IgD-negative memory B cell (primary cell): ENCODE data around the gene PAK1. TPM values are rescaled to one million over a fixed set of nuclear protein-coding genes. Genes with fewer than 3 reads are reported as not detected.

Source experiments
- H3K27ac Mint-ChIP-seq, 3 donors: one replicate each; pipeline ENCODE4 v1.8.0; 2020 to 2022; ENCODE audit warnings: mild to moderate bottlenecking in 3 of 3, mixed read lengths in 3 of 3, moderate library complexity in 1 of 3
- H3K27me3 Mint-ChIP-seq: one replicate; pipeline ENCODE4 v1.8.0; 2021; ENCODE audit warnings: mixed read lengths
- H3K36me3 Mint-ChIP-seq: one replicate; pipeline ENCODE4 v1.8.0; 2020; ENCODE audit warnings: mild to moderate bottlenecking, mixed read lengths
- H3K4me1 Mint-ChIP-seq, 3 donors: one replicate each; pipeline ENCODE4 v1.8.0; 2020 to 2022; ENCODE audit warnings: mixed read lengths in 3 of 3, mild to moderate bottlenecking in 1 of 3
- H3K4me3 Mint-ChIP-seq, 4 donors: one replicate each; pipeline ENCODE4 v1.8.0; 2020 to 2022; ENCODE audit warnings: mild to moderate bottlenecking in 4 of 4, mixed read lengths in 4 of 4, moderate library complexity in 3 of 4
- H3K9me3 Mint-ChIP-seq, 3 donors: one replicate each; pipeline ENCODE4 v1.8.0; 2020 to 2021; ENCODE audit warnings: mixed read lengths in 3 of 3, mild to moderate bottlenecking in 1 of 3
- polyA plus RNA-seq: library from polyadenylated mRNA; unstranded; fragments of 300-500 nt; fragmentation: Illumina TruSeq; gene quantifications from one replicate; pipeline ENCODE4 v1.2.3, GENCODE V29; 2021

PAK1 gene
- polyA plus RNA-seq, 1 donor from 2014 or later = 15.0 TPM

- Mint-ChIP-seq H3K27me3 (no peaks in the 10 kb centered on the region), H3K4me1 (peaks cover 24 to 34% (median 28%) of the 10 kb centered on the region in 3 donors), H3K27ac (peak overlapping the region; percentile 34 to 95 (median 34)), H3K9me3 (no peaks in the 10 kb centered on the region), H3K4me3 (peak overlapping the region; percentile 90 to 97 (median 94)), H3K36me3 (no peaks in the 10 kb centered on the region)
Observed at GRCh38 chr11:77411137-77411707, 62.7 kb downstream of the PAK1 start.

DNA sequence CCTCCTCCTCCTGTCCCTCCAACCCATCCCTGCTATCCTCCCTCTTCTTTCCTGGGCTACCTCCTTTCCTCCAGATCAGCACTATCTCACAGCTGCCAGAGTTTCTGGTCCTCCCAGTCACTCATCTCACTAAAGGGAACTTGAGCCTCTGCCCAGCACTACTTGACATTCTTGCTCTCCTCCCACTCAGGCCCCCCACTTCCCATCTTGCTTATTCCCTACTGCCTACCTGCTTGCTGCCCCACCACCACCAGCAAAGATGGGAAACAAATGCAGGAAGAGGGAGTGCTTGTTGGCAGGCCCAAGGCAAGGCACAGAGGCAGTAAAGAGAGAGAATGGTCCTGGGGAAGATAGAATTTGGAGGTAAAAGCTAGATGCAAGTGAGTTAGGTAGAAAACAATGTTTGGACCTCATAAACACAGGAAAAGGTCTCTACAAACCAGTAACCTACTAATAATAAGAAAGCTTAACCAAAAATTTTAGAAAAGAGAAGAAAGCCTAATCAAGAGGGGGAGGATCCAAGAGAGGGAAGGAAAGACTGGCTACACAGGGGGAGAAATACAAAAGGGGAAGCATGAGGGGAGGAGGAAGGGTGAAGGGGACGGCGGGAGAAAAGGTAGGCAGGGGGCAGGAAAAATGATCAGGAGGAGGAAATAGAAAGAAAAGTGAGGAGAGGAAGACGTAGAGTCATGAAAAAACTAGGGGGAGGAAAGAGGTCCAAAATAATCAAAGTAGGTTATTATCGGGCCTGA lies 63.6 kb downstream of the PAK1 start:
- Mint-ChIP-seq H3K27ac (peak overlapping the region in 1 of 3 donors; percentile 67), H3K4me3 (peak overlapping the region in 3 of 4 donors; percentile 36 to 97 (median 90)), H3K27me3 (no peaks in the 10 kb centered on the region), H3K36me3 (no peaks in the 10 kb centered on the region), H3K4me1 (peaks cover 24 to 34% (median 28%) of the 10 kb centered on the region in 3 donors), H3K9me3 (no peaks in the 10 kb centered on the region)

DNA sequence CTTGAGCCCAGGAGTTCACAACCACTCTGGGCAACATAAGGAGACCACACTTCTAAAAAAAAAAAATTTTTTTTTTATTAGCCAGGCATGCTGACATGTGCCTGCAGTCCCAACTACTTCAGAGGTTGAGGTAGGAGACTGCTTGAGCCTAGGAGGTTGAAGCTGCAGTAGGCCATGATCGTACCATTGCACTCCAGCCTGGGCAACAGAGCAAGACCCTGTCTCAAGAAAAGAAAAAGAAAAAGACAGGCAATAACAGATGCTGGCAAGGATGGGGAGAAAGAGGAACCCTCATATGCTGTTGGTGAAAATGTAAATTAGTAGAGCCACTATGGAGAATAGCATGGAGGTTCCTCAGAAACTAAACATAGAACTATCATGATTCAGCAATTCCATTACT lies 64.8 kb downstream of the PAK1 start:
- H3K4me1 Mint-ChIP-seq = peaks cover 24 to 34% (median 28%) of the 10 kb centered on the region in 3 donors
- H3K27me3 Mint-ChIP-seq = no peaks in the 10 kb centered on the region
- no peak overlapping the region for H3K27ac Mint-ChIP-seq
- no peaks in the 10 kb centered on the region for H3K36me3 Mint-ChIP-seq
- H3K9me3 Mint-ChIP-seq = no peaks in the 10 kb centered on the region
- no peak overlapping the region for H3K4me3 Mint-ChIP-seq

DNA sequence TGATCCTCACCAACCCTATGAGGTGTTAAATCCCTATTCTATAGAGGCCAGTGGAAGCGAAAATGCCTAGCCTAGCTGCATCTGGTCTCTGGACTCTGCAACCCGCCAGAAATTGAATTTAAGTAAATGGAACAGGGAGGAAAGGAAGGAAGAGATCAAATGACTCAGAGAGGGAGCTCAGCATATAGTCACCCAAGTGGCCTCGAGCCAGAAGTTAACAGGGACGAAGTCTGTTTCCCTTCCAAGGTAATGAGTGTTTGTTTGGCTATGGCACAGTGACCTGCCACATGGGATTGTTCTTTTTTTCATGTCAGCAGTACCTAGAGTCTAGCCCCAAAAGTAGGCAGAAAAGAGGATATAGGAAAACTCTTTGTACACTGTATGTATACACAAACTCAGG lies 66.3 kb downstream of the PAK1 start:
- H3K9me3 Mint-ChIP-seq = no peaks in the 10 kb centered on the region
- peaks cover 32 to 39% (median 39%) of the 10 kb centered on the region in 3 donors for H3K4me1 Mint-ChIP-seq
- H3K27me3 Mint-ChIP-seq = no peaks in the 10 kb centered on the region
- no peak overlapping the region for H3K4me3 Mint-ChIP-seq
- peaks cover 2% of the 10 kb centered on the region for H3K36me3 Mint-ChIP-seq
- no peak overlapping the region for H3K27ac Mint-ChIP-seq

DNA sequence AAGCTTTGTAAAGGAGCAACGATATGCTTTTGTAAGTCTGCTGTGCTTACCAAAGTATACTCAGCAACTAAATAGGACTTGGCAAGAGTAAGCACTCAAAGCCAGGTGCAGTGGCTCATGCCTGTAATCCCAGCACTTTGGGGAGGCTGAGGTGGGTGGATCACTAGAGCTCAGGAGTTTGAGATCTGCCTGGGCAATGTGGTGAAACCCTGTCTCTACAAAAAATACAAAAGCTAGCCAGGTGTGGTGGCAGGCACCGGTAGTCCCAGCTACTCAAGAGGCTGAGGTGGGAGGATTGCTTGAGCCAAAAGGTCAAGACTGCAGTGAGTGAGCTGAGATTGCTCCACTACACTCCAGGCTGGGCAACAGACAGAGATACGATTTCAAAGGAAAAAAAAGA lies 67.5 kb downstream of the PAK1 start:
- no peaks in the 10 kb centered on the region for H3K27me3 Mint-ChIP-seq
- peaks cover 2% of the 10 kb centered on the region for H3K36me3 Mint-ChIP-seq
- H3K27ac Mint-ChIP-seq = no peak overlapping the region
- H3K4me3 Mint-ChIP-seq = no peak overlapping the region
- H3K9me3 Mint-ChIP-seq = no peaks in the 10 kb centered on the region
- peaks cover 34 to 38% (median 36%) of the 10 kb centered on the region in 3 donors for H3K4me1 Mint-ChIP-seq

GRCh38 chr11:77403211-77403610 lies 70.7 kb downstream of the PAK1 start:
- Mint-ChIP-seq H3K27me3 (no peaks in the 10 kb centered on the region), H3K9me3 (no peaks in the 10 kb centered on the region), H3K36me3 (peaks cover 5% of the 10 kb centered on the region), H3K27ac (peak overlapping the region in 1 of 3 donors; percentile 9), H3K4me3 (no peak overlapping the region), H3K4me1 (peaks cover 18 to 25% (median 23%) of the 10 kb centered on the region in 3 donors)

DNA sequence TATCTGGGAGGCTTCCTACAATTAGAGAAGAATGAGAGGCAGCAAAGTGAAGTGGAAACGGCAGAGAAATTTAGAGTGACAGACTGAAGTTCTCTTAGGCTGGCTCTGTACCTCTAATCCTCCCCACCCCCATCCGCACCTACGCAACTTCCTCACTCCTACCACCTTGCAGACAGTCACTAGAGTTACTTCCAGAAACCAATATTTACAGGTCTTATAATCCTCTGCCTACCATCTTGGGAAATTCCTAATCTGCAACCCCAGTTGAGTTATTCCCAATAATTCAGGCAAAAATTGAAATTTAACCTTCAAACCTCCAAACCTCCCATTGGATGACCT lies 71.7 kb downstream of the PAK1 start:
- no peaks in the 10 kb centered on the region for H3K27me3 Mint-ChIP-seq
- H3K4me1 Mint-ChIP-seq = peaks cover 15 to 19% (median 17%) of the 10 kb centered on the region in 3 donors
- H3K4me3 Mint-ChIP-seq = no peak overlapping the region
- peaks cover 7% of the 10 kb centered on the region for H3K36me3 Mint-ChIP-seq
- no peak overlapping the region for H3K27ac Mint-ChIP-seq
- no peaks in the 10 kb centered on the region for H3K9me3 Mint-ChIP-seq

DNA sequence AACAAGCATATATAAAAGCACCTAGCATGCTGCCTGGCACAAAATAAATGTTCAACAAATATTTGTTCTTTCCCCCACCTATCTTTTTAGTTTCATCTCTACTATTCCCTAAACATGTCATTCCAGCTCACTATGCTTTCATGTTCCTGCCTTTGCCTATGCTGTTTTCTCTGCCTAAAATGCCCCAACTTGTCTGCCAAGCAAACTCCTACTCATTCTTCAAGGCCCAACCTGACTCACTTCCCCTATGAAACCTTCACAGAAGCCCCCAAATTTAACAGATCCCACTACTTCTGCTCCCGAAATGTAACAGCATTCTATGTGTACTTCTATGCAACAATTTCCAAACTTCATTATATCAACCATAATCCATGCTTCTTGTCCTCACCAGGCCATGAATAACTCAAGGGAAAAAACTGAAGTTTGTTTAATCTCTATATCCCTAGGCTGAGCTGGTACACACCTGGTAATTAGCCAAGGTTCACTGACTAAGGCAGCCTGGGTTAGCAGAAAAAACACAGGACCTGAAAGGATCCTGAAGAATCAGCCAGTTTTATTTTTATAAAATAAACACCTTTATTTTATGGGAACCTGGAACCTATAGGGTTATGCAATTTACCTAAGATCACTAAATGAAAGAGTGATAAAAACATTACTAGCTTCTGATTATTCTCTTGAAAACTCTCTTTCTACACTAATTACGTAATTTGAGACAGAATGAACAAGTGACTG lies 72.2 kb downstream of the PAK1 start:
- H3K27me3 Mint-ChIP-seq = no peaks in the 10 kb centered on the region
- H3K9me3 Mint-ChIP-seq = no peaks in the 10 kb centered on the region
- no peak overlapping the region for H3K27ac Mint-ChIP-seq
- H3K36me3 Mint-ChIP-seq = peaks cover 7% of the 10 kb centered on the region
- H3K4me3 Mint-ChIP-seq = no peak overlapping the region
- H3K4me1 Mint-ChIP-seq = peaks cover 14 to 19% (median 17%) of the 10 kb centered on the region in 3 donors

DNA sequence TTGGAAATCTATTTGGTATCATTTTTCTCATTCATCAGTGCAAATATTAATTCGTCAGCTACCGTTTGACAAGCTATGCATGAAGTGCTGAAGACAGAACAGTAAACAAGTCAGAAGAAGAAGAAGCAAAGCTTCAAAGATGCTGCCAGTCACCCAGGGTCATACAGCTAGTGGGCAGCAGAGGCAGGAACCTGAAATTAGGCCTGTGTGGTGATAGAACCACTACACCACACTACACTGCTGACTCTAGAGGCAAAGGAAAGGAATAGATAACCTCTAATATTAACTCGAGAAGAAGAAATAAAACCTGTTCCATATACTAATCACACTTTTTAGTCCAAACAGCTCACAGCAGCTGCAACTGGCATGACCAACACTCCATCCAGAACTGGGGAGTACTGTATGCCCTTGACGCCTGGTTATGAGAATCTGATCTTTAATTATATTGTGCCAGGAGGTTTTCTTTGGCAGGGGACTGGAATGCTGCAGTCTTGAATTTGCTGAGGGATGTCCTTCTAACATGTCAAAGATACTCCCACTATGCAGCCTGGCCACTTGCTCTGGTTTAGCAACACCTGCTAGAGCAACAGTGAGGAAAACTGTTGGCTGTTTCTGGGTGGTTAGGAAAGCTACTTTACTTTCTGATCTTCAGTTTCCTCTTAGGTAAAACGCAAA lies 73.0 kb downstream of the PAK1 start:
- peaks cover 13 to 19% (median 17%) of the 10 kb centered on the region in 3 donors for H3K4me1 Mint-ChIP-seq
- no peaks in the 10 kb centered on the region for H3K9me3 Mint-ChIP-seq
- peaks cover 7% of the 10 kb centered on the region for H3K36me3 Mint-ChIP-seq
- no peak overlapping the region for H3K4me3 Mint-ChIP-seq
- no peak overlapping the region for H3K27ac Mint-ChIP-seq
- no peaks in the 10 kb centered on the region for H3K27me3 Mint-ChIP-seq

DNA sequence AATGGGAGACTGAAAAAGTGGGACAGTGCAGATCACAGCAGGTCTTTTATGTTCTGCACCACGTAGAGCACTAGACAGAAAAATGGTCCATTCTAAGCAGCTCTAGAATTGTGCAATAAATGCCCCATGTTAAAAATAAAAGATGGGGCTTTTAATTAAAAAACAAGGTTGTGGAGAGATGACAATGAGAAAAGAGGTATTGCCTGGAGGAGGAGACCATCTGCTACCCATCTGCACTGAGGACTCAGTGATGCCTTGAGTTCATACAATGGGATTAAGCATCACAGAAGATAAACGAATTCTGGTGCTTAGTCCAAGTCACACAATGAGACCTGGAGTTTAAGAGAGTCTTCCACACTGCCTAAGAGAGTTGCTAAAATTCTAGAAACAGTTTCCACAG lies 73.6 kb downstream of the PAK1 start:
- Mint-ChIP-seq H3K4me3 (no peak overlapping the region), H3K36me3 (peaks cover 7% of the 10 kb centered on the region), H3K27me3 (no peaks in the 10 kb centered on the region), H3K9me3 (no peaks in the 10 kb centered on the region), H3K4me1 (peaks cover 13 to 19% (median 17%) of the 10 kb centered on the region in 3 donors), H3K27ac (no peak overlapping the region)

- H3K27me3 Mint-ChIP-seq = no peaks in the 10 kb centered on the region
- H3K4me1 Mint-ChIP-seq = peaks cover 5 to 11% (median 6%) of the 10 kb centered on the region in 3 donors
- no peak overlapping the region for H3K4me3 Mint-ChIP-seq
Observed at GRCh38 chr11:77397631-77398030, 76.3 kb downstream of the PAK1 start.

GRCh38 chr11:77396911-77397310 lies 77.0 kb downstream of the PAK1 start:
- Mint-ChIP-seq H3K4me1 (peaks cover 3 to 7% (median 5%) of the 10 kb centered on the region in 3 donors), H3K4me3 (no peak overlapping the region), H3K9me3 (no peaks in the 10 kb centered on the region), H3K27ac (no peak overlapping the region), H3K27me3 (no peaks in the 10 kb centered on the region), H3K36me3 (peaks cover 5% of the 10 kb centered on the region)

More at GRCh38 chr11:77397631-77398030, 76.3 kb downstream of the PAK1 start:
- Mint-ChIP-seq H3K36me3 (peaks cover 5% of the 10 kb centered on the region), H3K9me3 (no peaks in the 10 kb centered on the region), H3K27ac (no peak overlapping the region)

- no peaks in the 10 kb centered on the region for H3K9me3 Mint-ChIP-seq
- peaks cover 0 to 5% (median under 1%) of the 10 kb centered on the region in 3 donors for H3K4me1 Mint-ChIP-seq
- no peaks in the 10 kb centered on the region for H3K27me3 Mint-ChIP-seq
- H3K36me3 Mint-ChIP-seq = peaks cover 5% of the 10 kb centered on the region
- no peak overlapping the region for H3K27ac Mint-ChIP-seq
- no peak overlapping the region for H3K4me3 Mint-ChIP-seq
Observed at GRCh38 chr11:77396305-77396704, 77.6 kb downstream of the PAK1 start.

- no peaks in the 10 kb centered on the region for H3K9me3 Mint-ChIP-seq
- H3K4me3 Mint-ChIP-seq = no peak overlapping the region
- peaks cover 0 to 3% (median 0%) of the 10 kb centered on the region in 3 donors for H3K4me1 Mint-ChIP-seq
- no peaks in the 10 kb centered on the region for H3K27me3 Mint-ChIP-seq
- no peak overlapping the region for H3K27ac Mint-ChIP-seq
- H3K36me3 Mint-ChIP-seq = peaks cover 5% of the 10 kb centered on the region
Observed at GRCh38 chr11:77395460-77396173, 78.3 kb downstream of the PAK1 start.
